MCF 10A (cell line): ENCODE results near the gene CHST15. TPM values are rescaled to one million over a fixed set of nuclear protein-coding genes. Genes with fewer than 3 reads are reported as not detected.

Experiments used
- BruUV-seq: library from RNA; stranded (reverse); fragments of 400-500 nt; replicated peaks from 2 replicates; lab custom pipeline; 2021; lab: Mats Ljungman, UMichigan
- CTCF ChIA-PET: fragments of 300-600 bp; sonication (Branson Sonifier 250); formaldehyde crosslinking; extraction: SDS; loops from one replicate; lab custom pipeline; 2021; ENCODE audit warnings: antibody characterized with exemption, inconsistent platforms; lab: Yijun Ruan, JAX
- POLR2A ChIA-PET: fragments of 300-600, 350-650 bp; sonication (Branson Sonifier 250); formaldehyde crosslinking; extraction: SDS; loops from one replicate; lab custom pipeline; 2020; ENCODE audit warnings: antibody characterized with exemption, inconsistent platforms; lab: Yijun Ruan, JAX
- DNase-seq: peaks from one replicate; pipeline ENCODE4 v3.0.0-alpha.2; 2018; ENCODE audit not compliant: unreplicated experiment
- H3K27ac Mint-ChIP-seq: one replicate; pipeline ENCODE4 v1.8.0; 2022; ENCODE audit warnings: mild to moderate bottlenecking, low read depth, mixed read lengths; ENCODE audit not compliant: unreplicated experiment
- H3K27me3 Mint-ChIP-seq: one replicate; pipeline ENCODE4 v1.8.0; 2022; ENCODE audit warnings: mixed read lengths; ENCODE audit not compliant: insufficient read depth, unreplicated experiment
- H3K36me3 Mint-ChIP-seq: one replicate; pipeline ENCODE4 v1.8.0; 2022; ENCODE audit warnings: mild to moderate bottlenecking, moderate library complexity, mixed read lengths; ENCODE audit not compliant: insufficient read depth, unreplicated experiment
- H3K4me1 Mint-ChIP-seq: one replicate; pipeline ENCODE4 v1.8.0; 2022; ENCODE audit warnings: mixed read lengths; ENCODE audit not compliant: insufficient read depth, unreplicated experiment
- H3K4me3 Mint-ChIP-seq: one replicate; pipeline ENCODE4 v1.8.0; 2022; ENCODE audit warnings: mild to moderate bottlenecking, moderate library complexity, mixed read lengths; ENCODE audit not compliant: unreplicated experiment
- H3K9me3 Mint-ChIP-seq: one replicate; pipeline ENCODE4 v1.8.0; 2022; ENCODE audit warnings: mixed read lengths; ENCODE audit not compliant: unreplicated experiment
- CTCF ChIP-seq: fragments of 200-600 bp; IDR thresholded peaks from one replicate; pipeline ENCODE4 v1.8.0; 2022; ENCODE audit warnings: antibody characterized with exemption, mild to moderate bottlenecking; ENCODE audit not compliant: unreplicated experiment
- intact Hi-C: fragments of 100-400 bp; cut with micrococcal nuclease; formaldehyde crosslinking; loops from 2 replicates; pipeline ENCODE4 v1.14.1; 2022
- total RNA-seq: library from RNA; stranded (reverse); gene quantifications from 2 replicates; pipeline ENCODE4 v1.2.3, GENCODE V29; 2022

CHST15 gene
- total RNA-seq, 1 experiment from 2014 or later: 32.8 TPM

DNA sequence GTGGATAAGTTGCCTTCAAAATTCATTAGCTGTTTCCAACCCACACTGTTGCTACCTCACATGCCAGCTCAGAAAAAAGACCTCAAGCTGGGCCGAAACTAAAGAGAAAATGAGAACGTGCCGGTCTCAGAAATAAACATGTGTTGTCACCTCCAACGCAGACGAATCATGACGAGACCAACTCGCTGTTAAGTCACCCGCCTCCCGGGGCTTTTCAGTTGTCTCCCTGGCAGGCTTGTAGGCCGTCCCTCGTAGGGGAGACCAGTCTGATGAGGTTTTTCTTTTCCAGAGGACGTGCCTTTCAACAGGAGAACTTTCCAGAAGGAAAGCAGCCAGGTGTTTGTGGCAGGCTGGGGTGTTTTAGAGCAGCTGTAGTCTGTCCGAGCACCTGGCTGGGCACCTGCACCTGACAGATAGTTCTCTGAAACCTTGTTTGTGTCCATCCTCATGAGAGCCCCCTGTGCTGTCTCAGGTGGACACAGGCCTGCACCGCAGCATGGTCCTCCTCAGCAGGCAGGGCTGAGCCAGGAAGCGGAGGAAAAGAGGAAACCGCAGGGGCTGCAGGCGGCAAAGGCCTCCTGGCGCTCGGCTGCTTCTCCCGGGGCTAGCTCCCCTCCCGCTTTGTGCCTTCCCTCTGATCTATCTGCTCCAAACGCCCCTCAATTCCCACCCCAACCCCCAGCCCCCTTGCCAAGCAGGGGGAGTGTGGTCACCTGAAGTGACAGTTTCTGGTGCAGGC, 78.8 kb downstream of the CHST15 start:
- Mint-ChIP-seq H3K4me3 (no peak overlapping the region), H3K9me3 (peaks cover 10% of the 10 kb centered on the region), H3K27ac (no peak overlapping the region), H3K4me1 (no peaks in the 10 kb centered on the region), H3K27me3 (no peaks in the 10 kb centered on the region), H3K36me3 (peaks cover 40% of the 10 kb centered on the region)
- TF ChIP-seq CTCF: no peak
- ChIA-PET CTCF (no interaction called here), POLR2A (interaction anchor here (0.6 kb wide), 1 partner anchor 78 kb away, joined by 4 read pairs; no protein-coding TSS in a partner anchor)
- intact Hi-C loops: no loop called here
- no TSS peak for BruUV-seq
- DNase-seq: no peak

DNA sequence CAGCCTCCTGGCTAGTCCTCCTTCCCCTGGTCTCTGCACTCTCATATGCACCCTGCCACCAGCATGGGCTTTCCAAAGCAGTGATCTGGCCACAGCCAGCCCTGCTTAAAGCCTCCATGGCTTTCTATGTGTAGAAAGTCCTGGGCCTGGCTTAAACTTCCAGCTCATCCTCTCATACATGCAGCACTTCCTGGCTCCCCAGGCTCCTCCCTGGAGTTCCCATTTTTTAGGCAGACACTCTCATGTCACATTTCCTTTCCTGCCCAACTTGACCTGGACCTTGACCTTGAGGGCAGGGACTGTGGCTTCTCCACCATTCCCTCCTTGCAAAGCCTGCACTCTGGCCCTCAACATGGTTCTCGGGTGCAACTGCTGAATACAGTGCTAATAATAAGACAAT, 79.5 kb downstream of the CHST15 start:
- intact Hi-C loops: no loop called here
- H3K4me1 Mint-ChIP-seq: no peaks in the 10 kb centered on the region
- BruUV-seq: no TSS peak
- CTCF ChIA-PET: no interaction called here
- POLR2A ChIA-PET: no interaction called here
- TF ChIP-seq CTCF: no peak
- H3K4me3 Mint-ChIP-seq: no peak overlapping the region
- H3K36me3 Mint-ChIP-seq: peaks cover 43% of the 10 kb centered on the region
- H3K9me3 Mint-ChIP-seq: peaks cover 10% of the 10 kb centered on the region
- no peaks in the 10 kb centered on the region for H3K27me3 Mint-ChIP-seq
- no peak for DNase-seq
- no peak overlapping the region for H3K27ac Mint-ChIP-seq

- Mint-ChIP-seq H3K4me3 (no peak overlapping the region), H3K27me3 (no peaks in the 10 kb centered on the region), H3K36me3 (peaks cover 52% of the 10 kb centered on the region), H3K4me1 (no peaks in the 10 kb centered on the region), H3K27ac (no peak overlapping the region), H3K9me3 (peaks cover 10% of the 10 kb centered on the region)
- intact Hi-C loops: no loop called here
- ChIA-PET CTCF (no interaction called here), POLR2A (no interaction called here)
- no peak for DNase-seq
- TF ChIP-seq CTCF: no peak
- no TSS peak for BruUV-seq
Measured at GRCh38 chr10:124012991-124013390, 80.4 kb downstream of the CHST15 start.

DNA sequence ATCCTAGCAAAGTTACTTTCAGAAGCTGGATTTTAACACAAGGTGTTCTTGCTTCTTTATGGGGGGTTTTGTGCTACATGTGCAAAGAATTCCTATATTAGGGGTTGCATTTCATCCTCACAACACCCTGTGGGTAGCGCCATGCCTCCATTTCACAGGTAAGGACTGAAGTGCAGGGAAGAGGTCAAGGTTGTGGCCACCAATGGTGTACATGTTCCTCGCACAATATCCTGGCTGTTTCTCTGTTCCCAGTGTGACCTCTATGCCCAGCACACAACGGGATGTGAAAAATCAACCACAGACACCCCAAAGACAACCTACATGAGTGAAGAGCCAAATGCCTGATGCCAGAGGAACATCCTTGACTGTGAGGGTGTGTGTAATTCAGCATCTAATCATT, 80.8 kb downstream of the CHST15 start:
- intact Hi-C loops: no loop called here
- Mint-ChIP-seq H3K36me3 (peaks cover 56% of the 10 kb centered on the region), H3K27ac (no peak overlapping the region), H3K4me3 (no peak overlapping the region), H3K27me3 (no peaks in the 10 kb centered on the region), H3K4me1 (no peaks in the 10 kb centered on the region), H3K9me3 (peaks cover 10% of the 10 kb centered on the region)
- no TSS peak for BruUV-seq
- CTCF ChIA-PET: interaction anchor here (1.0 kb wide), 1 partner anchor 377 kb away, joined by 3 read pairs; no protein-coding TSS in a partner anchor
- POLR2A ChIA-PET: interaction anchor here (0.8 kb wide), 1 partner anchor 17 kb away, joined by 3 read pairs; no protein-coding TSS in a partner anchor
- no peak for DNase-seq
- TF ChIP-seq CTCF: no peak
